Epidermal melanocyte (primary cell): ENCODE measurements around the gene DYNAP.

Experiments
- DNase-seq: peaks from one replicate; pipeline ENCODE4 v3.0.0; 2011; ENCODE audit warnings: low spot score; ENCODE audit not compliant: insufficient read length

Gene DYNAP

GRCh38 chr18:54636217-54636616 is 45.2 kb downstream of the DYNAP start:
- no peak for DNase-seq

DNA sequence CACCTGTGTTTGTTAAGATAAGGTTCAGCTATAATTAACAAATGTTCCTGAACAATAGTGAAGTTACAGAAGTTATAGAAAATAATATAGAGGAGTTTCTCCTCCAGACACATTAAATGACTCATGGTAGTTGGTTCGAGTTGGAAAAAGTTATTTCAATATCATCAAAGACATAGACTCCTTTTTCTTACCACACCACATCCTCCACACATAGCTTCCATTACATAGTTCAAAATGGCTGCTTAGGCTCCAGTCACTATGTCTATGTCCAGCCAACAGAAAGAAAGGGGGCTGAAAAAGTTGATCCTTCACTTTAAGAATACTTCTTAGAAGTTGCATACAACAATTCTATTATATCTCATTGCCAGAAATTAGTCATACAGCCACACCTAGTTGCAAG is 50.7 kb downstream of the DYNAP start:
- no peak for DNase-seq

DNA sequence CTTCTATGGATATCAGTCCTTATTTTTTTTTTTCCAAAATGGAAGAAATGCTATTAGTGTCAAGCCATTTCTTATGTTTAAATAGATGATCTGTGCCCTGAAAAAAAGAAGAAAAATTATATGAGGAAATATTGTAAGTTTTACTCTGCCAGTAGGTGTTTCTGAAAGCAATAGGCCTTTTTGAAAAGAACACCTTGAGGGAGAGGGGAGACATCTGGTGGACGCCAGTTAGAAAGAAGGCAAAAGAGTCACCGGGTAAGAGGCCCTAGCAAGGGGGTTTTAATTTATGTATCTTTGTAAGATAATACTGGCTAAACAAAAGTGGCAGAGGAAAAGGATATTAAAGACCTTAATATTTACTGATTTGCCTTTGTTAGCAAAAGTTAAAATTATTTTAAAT is 56.1 kb downstream of the DYNAP start:
- no peak for DNase-seq
